HG02759 (cell line): ENCODE results near the gene POLRMT.
"Not testable (repeated sequence)": the region's sequence is repeated elsewhere in the genome, so short reads cannot be mapped to it uniquely, and the experiment has no call there.

Source experiments
- ATAC-seq: cut with Tn5 transposase; IDR thresholded peaks from one replicate; pipeline ENCODE4 v1.9.1; 2021; ENCODE audit warnings: mild to moderate bottlenecking, moderate library complexity; ENCODE audit not compliant: unreplicated experiment

POLRMT gene

DNA sequence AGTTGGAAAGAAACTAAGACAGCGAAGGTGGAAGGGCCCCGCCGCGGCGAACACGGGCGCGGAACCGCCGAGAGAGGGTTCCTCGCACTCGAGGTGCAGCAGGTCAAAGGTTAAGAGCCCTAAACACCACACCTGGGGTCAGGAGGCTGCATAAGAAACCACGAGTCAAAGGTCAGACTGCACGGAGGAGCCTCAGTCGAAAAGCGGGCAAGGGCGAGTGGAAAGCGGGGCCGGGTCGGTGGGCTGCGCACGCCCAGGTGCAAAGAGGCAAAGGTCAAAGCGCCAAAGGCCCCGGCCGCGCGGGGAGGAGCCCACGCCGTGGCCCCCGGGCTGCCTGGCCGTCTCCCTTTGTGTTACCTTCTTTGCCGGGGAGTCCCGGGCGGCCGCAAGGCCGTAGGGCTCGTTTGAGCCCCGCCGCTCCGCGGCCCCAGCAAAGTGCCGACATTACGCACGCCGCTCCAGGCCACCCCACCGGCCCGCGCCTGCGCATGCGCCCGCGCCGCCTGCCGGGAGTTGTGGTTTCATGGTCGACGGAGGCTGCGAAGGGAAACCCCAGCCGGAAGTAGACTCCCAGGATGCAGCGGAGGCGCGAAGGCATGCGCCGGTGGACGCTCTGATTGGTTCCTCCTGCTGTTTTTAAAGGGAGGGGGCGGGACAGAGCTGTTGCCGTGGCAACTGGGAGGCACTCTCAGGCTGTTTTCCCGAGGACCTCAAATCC, at the start of gene POLRMT:
Gene POLRMT, minus strand, starts transcription at position 470 of the 718 bp plus-strand sequence. Its CDS starts 25 bp downstream, at position 445.
- peak; percentile 88 for ATAC-seq

DNA sequence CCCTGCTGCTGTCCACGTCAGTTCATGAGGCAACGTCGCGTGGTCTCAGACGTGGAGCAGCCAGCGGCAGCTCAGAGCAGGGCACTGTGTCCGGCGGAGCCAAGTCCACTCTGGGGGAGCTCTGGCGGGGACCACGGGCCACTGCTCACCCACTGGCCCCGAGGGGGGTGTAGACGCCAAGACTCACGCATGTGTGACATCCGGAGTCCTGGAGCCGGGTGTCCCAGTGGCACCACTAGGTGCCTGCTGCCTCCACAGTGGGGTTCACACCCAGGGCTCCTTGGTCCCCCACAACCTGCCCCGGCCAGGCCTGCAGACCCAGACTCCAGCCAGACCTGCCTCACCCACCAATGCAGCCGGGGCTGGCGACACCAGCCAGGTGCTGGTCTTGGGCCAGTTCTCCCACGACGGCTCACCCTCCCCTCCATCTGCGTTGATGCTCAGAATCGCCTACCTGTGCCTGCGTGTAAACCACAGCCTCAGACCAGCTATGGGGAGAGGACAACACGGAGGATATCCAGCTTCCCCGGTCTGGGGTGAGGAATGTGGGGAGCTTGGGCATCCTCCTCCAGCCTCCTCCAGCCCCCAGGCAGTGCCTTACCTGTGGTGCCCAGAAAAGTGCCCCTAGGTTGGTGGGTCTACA, 49.5 kb upstream of the POLRMT start:
- no peak for ATAC-seq

DNA sequence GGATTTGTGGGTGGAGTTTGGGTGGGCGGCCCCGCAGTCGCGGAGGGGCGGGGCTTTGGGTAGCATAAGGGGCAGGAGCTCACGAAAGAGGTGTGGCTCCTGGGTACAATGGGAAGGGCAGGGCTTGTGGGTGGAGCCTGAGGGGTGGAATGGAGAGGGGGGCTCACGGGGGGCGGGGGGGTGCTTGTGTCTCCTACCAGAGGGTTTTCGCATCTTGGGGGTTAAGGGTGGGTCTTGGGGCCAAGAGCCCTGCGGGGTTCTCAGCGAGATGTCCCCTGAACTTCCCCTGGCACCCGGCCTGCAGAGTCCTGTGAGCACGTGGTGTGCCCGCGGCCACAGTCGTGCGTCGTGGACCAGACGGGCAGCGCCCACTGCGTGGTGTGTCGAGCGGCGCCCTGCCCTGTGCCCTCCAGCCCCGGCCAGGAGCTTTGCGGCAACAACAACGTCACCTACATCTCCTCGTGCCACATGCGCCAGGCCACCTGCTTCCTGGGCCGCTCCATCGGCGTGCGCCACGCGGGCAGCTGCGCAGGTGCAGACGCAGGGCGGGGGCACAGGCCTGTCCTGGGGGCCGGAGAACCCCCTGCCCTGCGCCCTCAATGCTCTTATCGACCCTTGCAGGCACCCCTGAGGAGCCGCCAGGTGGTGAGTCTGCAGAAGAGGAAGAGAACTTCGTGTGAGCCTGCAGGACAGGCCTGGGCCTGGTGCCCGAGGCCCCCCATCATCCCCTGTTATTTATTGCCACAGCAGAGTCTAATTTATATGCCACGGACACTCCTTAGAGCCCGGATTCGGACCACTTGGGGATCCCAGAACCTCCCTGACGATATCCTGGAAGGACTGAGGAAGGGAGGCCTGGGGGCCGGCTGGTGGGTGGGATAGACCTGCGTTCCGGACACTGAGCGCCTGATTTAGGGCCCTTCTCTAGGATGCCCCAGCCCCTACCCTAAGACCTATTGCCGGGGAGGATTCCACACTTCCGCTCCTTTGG, 48.0 kb upstream of the POLRMT start:
- no peak for ATAC-seq

DNA sequence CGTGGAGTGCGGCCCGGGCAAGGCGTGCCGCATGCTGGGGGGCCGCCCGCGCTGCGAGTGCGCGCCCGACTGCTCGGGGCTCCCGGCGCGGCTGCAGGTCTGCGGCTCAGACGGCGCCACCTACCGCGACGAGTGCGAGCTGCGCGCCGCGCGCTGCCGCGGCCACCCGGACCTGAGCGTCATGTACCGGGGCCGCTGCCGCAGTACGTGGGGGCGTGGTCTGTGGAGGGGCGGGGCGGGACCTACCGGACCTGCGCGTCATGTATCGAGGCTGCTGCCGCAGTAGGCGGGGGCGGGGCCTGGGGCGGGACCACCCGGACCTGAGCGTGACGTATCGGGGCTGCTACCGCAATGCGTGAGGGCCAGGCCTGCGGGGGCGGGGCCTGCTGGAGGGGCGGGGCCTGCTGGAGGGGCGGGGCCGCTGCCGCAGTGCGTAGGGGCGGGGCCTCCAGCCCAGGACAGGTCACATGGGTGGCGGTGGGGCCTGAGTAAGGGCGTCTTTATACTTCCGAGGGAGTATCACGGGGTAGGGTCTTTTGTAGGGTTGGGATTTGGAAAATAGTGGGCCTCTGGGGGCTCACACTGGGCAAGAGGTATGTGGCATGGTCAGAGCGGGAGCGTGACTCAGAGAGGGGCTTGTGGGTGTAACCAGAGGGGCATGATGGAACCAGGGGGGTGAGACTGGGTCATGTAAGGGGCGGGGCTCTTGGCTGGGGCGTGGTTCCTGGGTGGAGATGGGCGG, 47.1 kb upstream of the POLRMT start:
- peak; percentile 75 for ATAC-seq

DNA sequence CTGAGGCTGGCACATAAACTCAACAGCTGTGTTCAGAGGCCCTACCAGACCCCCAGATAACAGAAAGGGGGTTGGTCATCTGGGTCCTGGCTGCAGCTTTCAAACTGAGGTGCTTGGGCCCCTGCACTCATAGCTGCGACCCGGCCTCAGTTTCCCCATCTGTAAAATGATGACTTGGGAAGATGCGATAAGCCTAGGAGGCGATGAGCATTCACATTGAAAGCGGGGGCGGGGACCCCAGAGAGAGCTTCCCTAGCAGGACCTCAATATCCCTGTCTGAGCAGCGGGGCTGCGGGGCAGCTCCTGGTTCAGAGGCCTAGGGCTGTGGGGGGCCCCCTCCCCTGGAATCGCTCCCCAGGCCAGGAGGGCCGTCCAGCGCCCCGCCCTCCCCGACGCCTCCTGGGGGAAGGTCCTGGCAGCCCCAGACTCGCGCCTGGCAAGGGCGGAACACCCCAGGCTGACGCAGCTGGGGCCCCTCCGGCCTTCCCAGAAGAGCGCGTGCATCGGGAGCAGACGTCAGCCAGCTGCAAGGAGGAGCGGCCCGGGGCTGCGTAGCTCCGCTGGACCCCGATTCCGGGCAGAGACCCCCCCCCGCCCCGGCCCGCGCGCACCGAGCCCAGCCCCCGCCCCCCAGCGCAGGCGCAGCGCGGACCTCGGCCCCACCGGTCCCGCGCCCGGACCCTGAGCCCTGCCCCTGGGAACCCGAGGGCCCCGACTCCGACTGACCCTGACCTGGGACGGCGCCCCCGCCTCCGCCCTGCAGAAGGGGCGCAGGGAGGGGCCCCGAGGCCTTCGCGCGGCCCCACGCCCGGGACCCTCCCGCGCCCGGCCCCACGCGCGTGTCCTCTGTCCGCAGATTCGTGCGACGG, 46.3 kb upstream of the POLRMT start:
- ATAC-seq = peak; percentile 20

DNA sequence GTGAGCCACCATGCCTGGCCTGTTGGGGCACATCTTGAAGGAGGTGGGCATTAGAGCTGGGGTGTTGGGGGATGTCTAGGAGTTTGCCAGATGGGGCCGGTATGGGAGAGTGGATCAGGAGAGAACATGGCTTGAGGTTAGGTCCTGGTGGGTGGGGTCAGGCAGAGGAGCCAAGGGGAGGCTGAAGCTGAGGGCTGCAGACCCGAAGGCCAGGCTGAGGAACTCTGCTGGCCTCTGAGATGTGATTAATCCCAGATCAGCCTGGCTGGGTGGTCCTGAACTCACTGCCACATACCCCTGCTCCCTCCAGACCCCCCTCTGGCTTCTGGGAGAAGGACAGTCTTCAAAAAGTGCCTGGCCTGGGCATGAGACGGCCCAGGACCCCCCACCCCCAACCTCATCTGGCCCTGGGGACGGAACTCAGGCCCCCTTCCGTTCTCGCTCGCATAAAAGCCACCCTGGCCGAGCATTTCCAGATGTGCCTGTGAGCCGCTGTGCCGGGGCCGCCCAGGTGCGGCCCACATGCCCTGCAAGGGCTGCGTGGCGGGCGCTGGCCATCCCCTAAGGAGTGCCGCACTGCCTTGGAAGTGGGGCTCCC, 45.6 kb upstream of the POLRMT start:
- ATAC-seq = no peak

DNA sequence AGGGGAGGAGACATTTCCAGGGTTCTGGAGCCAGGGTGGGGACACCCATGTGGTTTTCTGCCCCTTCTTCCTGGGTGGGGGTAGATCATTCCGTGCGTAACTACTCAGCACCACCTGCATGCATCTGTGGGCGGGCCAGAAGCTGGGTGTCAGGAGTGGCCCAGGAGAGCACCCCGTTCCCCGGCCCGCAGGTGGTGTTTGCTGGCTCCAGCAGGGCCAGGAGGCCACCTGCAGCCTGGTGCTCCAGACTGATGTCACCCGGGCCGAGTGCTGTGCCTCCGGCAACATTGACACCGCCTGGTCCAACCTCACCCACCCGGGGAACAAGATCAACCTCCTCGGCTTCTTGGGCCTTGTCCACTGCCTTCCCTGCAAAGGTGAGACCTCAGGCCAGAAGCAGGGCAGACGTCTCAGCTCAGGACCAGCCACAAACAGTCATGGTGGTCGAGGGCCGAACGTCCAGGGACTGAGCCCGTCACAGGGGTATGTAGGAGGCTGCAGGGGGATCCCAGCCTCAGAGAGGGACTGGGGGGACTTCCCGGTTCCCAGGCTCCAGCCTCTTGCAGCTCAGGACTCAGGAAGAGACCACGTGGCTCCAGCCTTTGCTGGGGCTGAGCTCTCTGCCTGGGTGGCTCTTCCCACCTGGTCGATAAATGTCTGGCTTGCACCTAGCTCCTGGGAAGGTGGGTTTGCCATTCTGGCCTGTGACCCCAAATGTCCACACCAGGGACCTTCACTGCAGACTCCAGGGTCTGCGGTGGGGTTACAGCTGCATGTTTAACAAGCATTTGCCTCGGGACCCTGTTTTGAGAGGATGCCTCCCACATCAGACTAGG, 44.5 kb upstream of the POLRMT start:
- no peak for ATAC-seq

DNA sequence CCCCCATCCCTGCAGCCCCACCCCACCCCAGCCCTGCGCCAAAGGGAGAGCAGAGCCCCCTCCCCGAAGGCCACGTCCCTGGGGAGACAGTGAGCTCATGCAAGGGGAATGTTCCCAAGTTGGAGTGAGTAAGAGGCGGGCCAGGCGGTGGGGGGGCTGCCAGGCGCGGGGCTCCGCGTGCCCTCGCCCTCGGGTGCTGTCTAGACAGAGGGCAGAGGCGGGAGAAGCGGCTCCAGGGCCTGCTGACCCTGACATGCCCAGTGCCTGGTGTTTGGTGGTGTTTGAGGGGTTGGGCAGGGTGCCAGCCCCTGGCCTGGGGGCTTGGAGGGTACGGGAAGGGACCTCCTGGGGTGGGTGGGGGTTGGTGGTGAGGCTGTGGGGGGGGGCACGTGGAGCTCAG, 43.9 kb upstream of the POLRMT start:
- no peak for ATAC-seq

DNA sequence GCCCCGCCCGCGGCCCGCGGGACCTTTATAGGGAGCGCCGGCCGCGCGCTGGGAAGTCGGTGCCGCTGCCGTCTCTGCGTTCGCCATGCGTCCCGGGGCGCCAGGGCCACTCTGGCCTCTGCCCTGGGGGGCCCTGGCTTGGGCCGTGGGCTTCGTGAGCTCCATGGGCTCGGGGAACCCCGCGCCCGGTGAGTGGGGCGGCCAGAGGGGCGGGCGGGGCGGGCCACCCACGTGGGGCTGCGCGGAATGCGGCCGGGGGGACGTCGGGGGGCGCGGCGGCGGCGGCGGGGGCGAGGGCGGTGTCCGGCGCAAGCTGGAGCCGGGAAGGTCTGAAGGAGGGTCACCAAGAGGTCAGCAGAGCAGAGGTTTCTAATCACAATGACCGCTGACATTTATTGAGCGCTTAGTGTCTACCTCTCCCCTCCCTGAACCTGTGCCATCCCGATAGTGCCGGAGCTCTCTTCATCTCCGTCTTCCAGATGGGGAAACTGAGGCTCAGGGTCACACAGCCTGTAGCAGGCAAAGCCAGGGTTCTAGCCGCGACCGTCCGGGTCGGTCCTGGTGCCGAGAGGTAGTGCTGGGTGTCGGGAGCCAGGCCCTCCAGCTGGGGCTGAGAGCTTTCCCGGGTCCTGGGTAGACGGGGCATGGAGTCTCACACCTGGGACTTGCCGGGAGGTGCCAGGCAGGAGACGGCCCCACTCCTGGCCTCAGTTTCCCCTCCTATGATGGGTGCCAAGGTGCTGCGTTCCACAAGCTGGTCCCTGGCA, 43.2 kb upstream of the POLRMT start, which contains the start of gene FSTL3:
Gene FSTL3, plus strand, starts transcription at position 54 of the 767 bp plus-strand sequence. Its CDS starts 32 bp downstream, at position 86.
- ATAC-seq = no peak

DNA sequence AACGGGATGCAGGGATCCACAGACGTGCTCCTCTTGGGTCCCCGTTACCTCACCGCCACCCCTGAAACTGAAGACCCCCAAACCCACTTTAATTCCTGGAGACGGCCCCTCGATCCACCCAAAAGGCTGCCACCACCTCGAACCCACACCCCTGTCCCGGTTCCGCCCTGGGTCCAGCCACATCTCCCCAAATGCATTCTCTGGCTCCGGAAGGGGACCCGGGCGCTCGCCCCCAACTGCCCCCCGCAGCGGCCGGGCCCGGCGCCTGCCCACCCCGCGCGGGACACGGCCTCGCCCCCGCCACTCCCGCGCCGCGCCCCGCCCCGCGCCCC, 42.6 kb upstream of the POLRMT start:
- ATAC-seq = no peak

DNA sequence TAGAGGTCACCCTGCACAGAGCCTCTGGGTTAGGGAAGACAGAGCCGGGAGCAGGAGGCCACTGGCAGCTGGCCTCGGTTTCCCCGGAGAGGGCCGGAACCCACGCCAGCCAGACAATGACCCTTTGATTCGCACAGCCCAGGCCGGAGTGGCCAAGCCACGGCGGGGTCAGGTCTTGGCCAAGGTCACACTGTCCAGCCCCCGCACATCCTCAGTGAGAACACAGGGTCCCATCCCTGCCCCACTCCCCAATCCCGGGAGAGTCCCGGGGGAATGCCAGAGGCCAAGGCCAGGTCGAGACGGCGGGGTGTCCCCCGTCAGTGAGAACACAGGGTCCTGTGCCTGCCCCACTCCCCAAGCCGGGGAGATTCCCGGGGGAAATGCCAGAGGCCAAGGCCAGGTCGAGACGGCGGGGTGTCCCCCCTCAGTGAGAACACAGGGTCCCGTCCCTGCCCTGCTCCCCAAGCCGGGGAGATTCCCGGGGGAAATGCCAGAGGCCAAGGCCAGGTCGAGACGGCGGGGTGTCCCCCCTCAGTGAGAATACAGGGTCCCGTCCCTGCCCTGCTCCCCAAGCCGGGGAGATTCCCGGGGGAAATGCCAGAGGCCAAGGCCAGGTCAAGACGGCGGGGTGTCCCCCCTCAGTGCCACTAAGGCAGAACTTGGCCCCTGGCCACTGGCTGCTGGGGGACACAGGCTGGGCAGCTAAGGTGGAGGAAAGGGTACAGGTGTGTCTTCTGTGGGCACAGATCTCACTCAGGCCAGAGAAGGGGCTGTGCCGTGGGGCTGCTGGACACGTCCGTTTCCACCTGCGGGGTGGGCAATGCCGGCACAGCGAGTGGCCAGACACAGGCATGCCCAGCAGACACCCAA, 41.2 kb upstream of the POLRMT start:
- ATAC-seq = no peak

DNA sequence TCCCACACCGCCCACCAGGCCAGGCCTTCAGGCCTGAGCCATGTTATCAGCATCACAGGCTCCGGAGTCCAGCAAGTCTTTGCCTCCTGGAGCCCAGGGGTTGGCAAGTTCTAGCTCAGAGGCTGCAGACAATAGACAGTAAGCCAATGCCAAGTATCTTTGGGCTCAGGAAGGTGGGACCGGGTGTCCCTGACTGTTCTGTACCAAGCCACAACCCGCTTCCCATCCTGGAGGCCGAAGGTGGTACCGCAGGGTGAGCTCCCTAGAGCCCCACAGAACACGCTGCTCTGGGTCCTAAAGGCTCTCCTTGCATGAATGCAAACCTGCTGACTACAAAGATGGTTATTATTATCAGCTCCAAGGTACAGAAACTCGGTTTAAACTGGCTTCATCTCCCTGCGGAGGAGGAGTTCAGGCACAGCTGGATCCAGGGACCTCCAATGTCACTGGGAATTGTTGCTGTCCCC, 37.3 kb upstream of the POLRMT start:
- no peak for ATAC-seq

DNA sequence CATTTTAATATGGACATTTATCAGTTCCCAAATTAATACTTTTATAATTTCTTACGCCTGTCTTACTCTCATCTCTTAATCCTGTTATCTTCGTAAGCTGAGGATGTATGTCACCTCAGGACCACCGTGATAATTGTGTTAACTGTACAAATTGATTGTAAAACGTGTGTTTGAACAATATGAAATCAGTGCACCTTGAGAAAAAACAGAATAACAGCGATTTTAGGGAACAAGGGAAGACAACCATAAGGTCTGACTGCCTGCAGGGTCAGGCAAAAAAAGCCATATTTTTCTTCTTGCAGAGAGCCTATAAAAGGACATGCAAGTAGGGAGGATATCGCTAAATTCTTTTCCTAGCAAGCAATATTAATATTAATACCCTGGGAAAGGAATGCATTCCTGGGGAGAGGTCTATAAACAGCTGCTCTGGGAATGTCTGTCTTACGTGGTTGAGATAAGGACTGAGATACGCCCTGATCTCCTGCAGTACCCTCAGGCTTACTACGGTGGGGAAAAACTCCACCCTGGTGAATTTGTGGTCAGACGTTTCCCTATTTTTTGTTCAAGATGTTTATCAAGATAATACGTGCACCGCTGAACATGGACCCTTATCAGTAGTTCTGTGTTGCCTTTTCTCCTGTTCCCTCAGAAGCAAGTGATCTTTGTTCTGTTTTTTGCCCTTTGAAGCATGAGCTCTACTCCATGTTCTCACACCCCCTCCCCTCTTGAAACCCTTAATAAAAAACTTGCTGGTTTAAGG, 35.5 kb upstream of the POLRMT start:
- not testable (repeated sequence) for ATAC-seq

DNA sequence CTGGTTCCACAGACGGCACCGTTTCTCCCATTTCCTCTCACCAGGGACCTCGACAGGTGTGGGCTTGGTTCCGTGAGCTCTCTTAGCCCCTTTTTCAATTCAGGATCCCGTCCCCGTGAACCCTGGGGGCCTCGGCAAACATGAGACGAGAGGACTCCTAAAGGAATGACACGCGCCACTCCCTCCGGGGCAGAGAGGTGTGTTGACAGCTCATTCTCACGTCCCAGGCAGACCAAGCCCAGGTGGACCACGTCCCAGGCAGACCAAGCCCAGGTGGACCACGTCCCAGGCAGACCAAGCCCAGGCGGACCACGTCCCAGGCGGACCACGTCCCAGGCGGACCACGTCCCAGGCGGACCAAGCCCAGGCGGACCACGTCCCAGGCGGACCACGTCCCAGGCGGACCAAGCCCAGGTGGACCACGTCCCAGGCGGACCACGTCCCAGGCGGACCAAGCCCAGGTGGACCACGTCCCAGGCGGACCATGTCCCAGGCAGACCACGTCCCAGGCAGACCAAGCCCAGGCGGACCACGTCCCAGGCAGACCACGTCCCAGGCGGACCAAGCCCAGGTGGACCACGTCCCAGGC, 33.7 kb upstream of the POLRMT start:
- ATAC-seq = not testable (repeated sequence)

DNA sequence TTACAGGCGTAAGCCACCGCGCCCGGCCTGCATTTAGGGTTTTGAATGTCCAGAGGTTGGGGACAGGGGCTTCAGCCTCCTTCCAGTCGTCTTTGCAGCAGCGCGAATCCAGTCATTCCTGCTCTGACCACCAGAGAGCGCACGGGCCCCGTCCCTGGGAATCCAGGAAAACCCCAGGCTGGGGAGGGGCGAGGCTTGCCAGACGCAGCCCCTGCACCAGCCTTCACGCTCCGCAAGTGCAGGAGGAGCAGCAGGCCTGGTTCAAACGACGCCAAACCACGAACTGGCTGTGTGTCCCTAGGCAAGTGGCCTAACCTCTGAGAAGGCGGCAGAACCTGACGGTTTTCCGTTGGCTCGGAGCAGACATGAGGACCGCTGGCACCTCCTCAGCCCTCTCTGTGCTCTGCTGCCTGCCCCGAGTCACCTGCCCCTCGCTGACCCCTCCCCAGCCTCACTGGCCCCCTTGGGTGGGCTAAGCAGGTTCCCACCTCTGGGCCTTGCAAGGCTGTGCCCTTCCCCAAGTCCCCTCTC, 31.6 kb upstream of the POLRMT start:
- no peak for ATAC-seq
